H1 (cell line): ENCODE measurements around the gene DYNLT2. TPM values are rescaled to one million over a fixed set of nuclear protein-coding genes. Genes with fewer than 3 reads are reported as not detected.

ENCODE experiments used
- ASH2L ChIP-seq: fragments of 200-600, 300-600 bp; sonication (generic); IDR thresholded peaks from one replicate; pipeline ENCODE4 v1.7.1; 2017; ENCODE audit warnings: low read length
- CHD1 ChIP-seq: IDR thresholded peaks from 2 replicates; pipeline ENCODE4 v1.6.1; 2012; ENCODE audit warnings: low read depth, low read length, improper control_type of control experiment
- CHD7 ChIP-seq: fragments of 300-600 bp; sonication (generic); IDR thresholded peaks from 2 replicates; pipeline ENCODE4 v1.7.1; 2012; ENCODE audit warnings: low read length, moderate library complexity, mild to moderate bottlenecking, inconsistent platforms; ENCODE audit not compliant: insufficient replicate concordance
- EGR1 ChIP-seq: IDR thresholded peaks from 2 replicates; pipeline ENCODE4 v1.6.1; 2011; ENCODE audit warnings: low read depth, low read length, borderline replicate concordance
- FOSL1 ChIP-seq: IDR thresholded peaks from 2 replicates; pipeline ENCODE4 v1.6.1; 2011; ENCODE audit warnings: mild to moderate bottlenecking, low read depth, low read length, moderate library complexity; ENCODE audit not compliant: insufficient read depth
- NANOG ChIP-seq: IDR thresholded peaks from 2 replicates; pipeline ENCODE4 v1.6.1; 2011; ENCODE audit warnings: low read length, low read depth, mild to moderate bottlenecking, inconsistent platforms; ENCODE audit not compliant: insufficient read depth, poor library complexity, severe bottlenecking
- SIX5 ChIP-seq: IDR thresholded peaks from 2 replicates; pipeline ENCODE4 v1.6.1; 2011; ENCODE audit warnings: mild to moderate bottlenecking, low read depth, low read length
- SP2 ChIP-seq: IDR thresholded peaks from 2 replicates; pipeline ENCODE4 v1.6.1; 2012; ENCODE audit warnings: mild to moderate bottlenecking, low read length, inconsistent platforms
- TAF1 ChIP-seq: IDR thresholded peaks from 2 replicates; pipeline ENCODE4 v1.6.1; 2011; ENCODE audit warnings: mild to moderate bottlenecking, low read depth, low read length
- TBP ChIP-seq: IDR thresholded peaks from 2 replicates; pipeline ENCODE4 v1.6.1; 2011; ENCODE audit warnings: low read depth, low read length, improper control_type of control experiment
- polyA plus RNA-seq, 7 experiments: library from polyadenylated mRNA; depleted of rRNA in 3 of 7; stranded (reverse) in 5 of 7; unstranded in 2 of 7; fragments of >200 nt in 5 of 7; fragments of 200-250 nt in 2 of 7; gene quantifications; 1 replicate in 5 of 7; 2 replicates in 1 of 7; 4 replicates in 1 of 7; pipeline versions ENCODE4 v1.2.1 to v1.2.3, GENCODE V29; 2011 to 2013; ENCODE audit warnings: missing spikeins in 2 of 7, mixed read lengths in 2 of 7
- total RNA-seq: library from RNA; stranded (reverse); fragmentation: NEBNext Ultra II Directional; extraction: Animal tissue kit (Norgen Biotek cat#: 25700); gene quantifications from 2 replicates; pipeline ENCODE4 v1.2.1, GENCODE V29; 2021

Gene DYNLT2
- total and polyA plus RNA-seq, 2 of the 8 experiments (the other 6 are each of a cell fraction or from before 2014, with no cell fraction given), result 0.48 to 1.8 TPM

GRCh38 chr6:169791721-169792131 is 40.4 kb upstream of the DYNLT2 start (continued):
- TF ChIP-seq CHD7 (no peak), EGR1 (no peak), TAF1 (no peak), FOSL1 (no peak), SP2 (no peak), SIX5 (no peak), CHD1 (no peak), NANOG (no peak), ASH2L (no peak), TBP (no peak)
